Hepatocyte (in vitro differentiated cells): ENCODE results near the gene MTARC2. TPM values are rescaled to one million over a fixed set of nuclear protein-coding genes. Genes with fewer than 3 reads are reported as not detected.

Source experiments
- DNase-seq: peaks from one replicate; pipeline ENCODE4 v3.0.0-alpha.2; 2016; ENCODE audit warnings: low spot score
- H2AFZ ChIP-seq: fragments of 200-600 bp; sonication (generic); 2 replicates; pipeline ENCODE4 v1.6.0; 2016; ENCODE audit warnings: antibody characterized with exemption, mild to moderate bottlenecking
- H3K27ac ChIP-seq: fragments of 200-600 bp; sonication (generic); 2 replicates; pipeline ENCODE4 v1.5.1; 2016; ENCODE audit warnings: mild to moderate bottlenecking
- H3K27me3 ChIP-seq: fragments of 200-600 bp; sonication (generic); 2 replicates; pipeline ENCODE4 v1.6.1; 2016
- H3K36me3 ChIP-seq: fragments of 200-600 bp; sonication (generic); replicated peaks from 2 replicates; pipeline ENCODE4 v1.5.1; 2016; ENCODE audit warnings: low read depth; ENCODE audit not compliant: insufficient read depth
- H3K4me1 ChIP-seq: fragments of 200-600 bp; sonication (generic); 2 replicates; pipeline ENCODE4 v1.5.1; 2016; ENCODE audit warnings: mild to moderate bottlenecking, moderate library complexity; ENCODE audit not compliant: insufficient read depth
- H3K4me2 ChIP-seq: fragments of 200-600 bp; sonication (generic); 2 replicates; pipeline ENCODE4 v1.6.0; 2016
- H3K4me3 ChIP-seq: fragments of 200-600 bp; sonication (generic); 2 replicates; pipeline ENCODE4 v1.5.1; 2016; ENCODE audit warnings: mild to moderate bottlenecking
- H3K79me2 ChIP-seq: fragments of 200-600 bp; sonication (generic); 2 replicates; pipeline ENCODE4 v1.6.0; 2017; ENCODE audit warnings: mild to moderate bottlenecking
- H3K9me2 ChIP-seq: fragments of 200-600 bp; sonication (generic); replicated peaks from 2 replicates; pipeline ENCODE4 v1.6.0; 2017; ENCODE audit warnings: mild to moderate bottlenecking; ENCODE audit not compliant: insufficient read depth
- H3K9me3 ChIP-seq: fragments of 200-600 bp; sonication (generic); 2 replicates; pipeline ENCODE4 v1.5.1; 2016; ENCODE audit warnings: low read depth, mild to moderate bottlenecking
- H4K20me1 ChIP-seq: fragments of 200-600 bp; sonication (generic); 2 replicates; pipeline ENCODE4 v1.6.0; 2016; ENCODE audit warnings: mild to moderate bottlenecking; ENCODE audit not compliant: insufficient read depth, poor library complexity, severe bottlenecking
- CTCF ChIP-seq: fragments of 200-600 bp; sonication (generic); IDR thresholded peaks from 2 replicates; pipeline ENCODE4 v1.5.1; 2016; ENCODE audit warnings: antibody characterized with exemption, mild to moderate bottlenecking; ENCODE audit not compliant: poor library complexity
- EZH2 ChIP-seq: fragments of 200-600 bp; sonication (generic); IDR thresholded peaks from 2 replicates; pipeline ENCODE4 v1.6.1; 2016; ENCODE audit warnings: antibody characterized with exemption, mild to moderate bottlenecking, borderline replicate concordance
- EZH2phosphoT487 ChIP-seq: fragments of 200-600 bp; sonication (generic); IDR thresholded peaks from one replicate; pipeline ENCODE4 v1.6.1; 2018; ENCODE audit warnings: antibody characterized with exemption, mild to moderate bottlenecking, low read depth, moderate library complexity; ENCODE audit not compliant: unreplicated experiment, severe bottlenecking
- WGBS: methylation state at CpG from one replicate; pipeline ENCODE4 v1.1.6; 2016; ENCODE audit warnings: low lambda C conversion rate; ENCODE audit errors: missing lambda C conversion rate; 5-methylcytosine and 5-hydroxymethylcytosine counted together
- polyA plus RNA-seq: library from polyadenylated mRNA; unstranded; fragments of >200 nt; fragmentation: Nextera tagmentation; extraction: Ambion mirVana; gene quantifications from 2 replicates; pipeline ENCODE4 v1.2.1, GENCODE V29; 2016
- total RNA-seq: library from RNA; depleted of rRNA; stranded (reverse); fragments of >200 nt; gene quantifications from 2 replicates; pipeline ENCODE4 v1.2.3, GENCODE V29; 2014

The MTARC2 gene
- total and polyA plus RNA-seq, 2 experiments from 2014 or later: 23.7 to 24.4 TPM

- Histone ChIP-seq H2AFZ (peak overlapping the region; percentile 22), H3K4me1 (peaks cover 15% of the 10 kb centered on the region)
These were observed 39.0 kb downstream of the MTARC2 start for GRCh38 chr1:220787069-220787619.

GRCh38 chr1:220788900-220789299 lies 40.8 kb downstream of the MTARC2 start:
- 84% methylated on average over 7 of the region's 7 CpGs for WGBS
- Histone ChIP-seq H3K9me3 (no peaks in the 10 kb centered on the region), H3K4me1 (peaks cover 12% of the 10 kb centered on the region), H3K4me3 (no peak overlapping the region), H3K27me3 (no peaks in the 10 kb centered on the region), H3K27ac (no peak overlapping the region), H4K20me1 (no peaks in the 10 kb centered on the region), H3K79me2 (no peaks in the 10 kb centered on the region), H3K9me2 (no peaks in the 10 kb centered on the region), H2AFZ (no peak overlapping the region), H3K36me3 (no peaks in the 10 kb centered on the region), H3K4me2 (no peak overlapping the region)
- TF ChIP-seq CTCF: no peak
- no peak for TF ChIP-seq EZH2
- TF ChIP-seq EZH2phosphoT487: no peak
- no peak for DNase-seq

More at GRCh38 chr1:220787069-220787619, 39.0 kb downstream of the MTARC2 start:
- H3K4me3 ChIP-seq: peak overlapping the region; percentile 56
- peak overlapping the region; percentile 77 for H3K27ac ChIP-seq
- H3K36me3 ChIP-seq: no peaks in the 10 kb centered on the region
- H4K20me1 ChIP-seq: no peaks in the 10 kb centered on the region
- no peaks in the 10 kb centered on the region for H3K27me3 ChIP-seq
- TF ChIP-seq EZH2 (no peak), EZH2phosphoT487 (no peak), CTCF (no peak)
- H3K9me3 ChIP-seq: no peaks in the 10 kb centered on the region
- 4% methylated on average over 32 of the region's 32 CpGs for WGBS
- H3K9me2 ChIP-seq: no peaks in the 10 kb centered on the region
- peak; percentile 71 for DNase-seq
- peak overlapping the region; percentile 96 for H3K4me2 ChIP-seq
- no peaks in the 10 kb centered on the region for H3K79me2 ChIP-seq

GRCh38 chr1:220789532-220790147 lies 41.5 kb downstream of the MTARC2 start:
- 71% methylated on average over 2 of the region's 2 CpGs for WGBS
- no peaks in the 10 kb centered on the region for H3K36me3 ChIP-seq

More at GRCh38 chr1:220789532-220790147, 41.5 kb downstream of the MTARC2 start:
- Histone ChIP-seq H3K4me3 (no peak overlapping the region), H3K79me2 (no peaks in the 10 kb centered on the region), H2AFZ (no peak overlapping the region), H3K27me3 (no peaks in the 10 kb centered on the region), H3K4me1 (peaks cover 9% of the 10 kb centered on the region), H3K4me2 (no peak overlapping the region), H3K9me3 (no peaks in the 10 kb centered on the region), H4K20me1 (no peaks in the 10 kb centered on the region), H3K9me2 (no peaks in the 10 kb centered on the region), H3K27ac (no peak overlapping the region)
- TF ChIP-seq CTCF: no peak
- no peak for TF ChIP-seq EZH2phosphoT487
- no peak for TF ChIP-seq EZH2
- DNase-seq: no peak
